Amniotic epithelial cell (primary cell): ENCODE results near the gene LFNG.
A peak's percentile ranks its signal among the peaks of the same experiment; 100 is the strongest.

ENCODE experiments used
- DNase-seq: peaks from one replicate; pipeline ENCODE4 v3.0.0-alpha.2; 2010; ENCODE audit warnings: low read depth

The LFNG gene

GRCh38 chr7:2572101-2572842 lies 52.7 kb downstream of the LFNG start:
- peak; percentile 29 for DNase-seq

DNA sequence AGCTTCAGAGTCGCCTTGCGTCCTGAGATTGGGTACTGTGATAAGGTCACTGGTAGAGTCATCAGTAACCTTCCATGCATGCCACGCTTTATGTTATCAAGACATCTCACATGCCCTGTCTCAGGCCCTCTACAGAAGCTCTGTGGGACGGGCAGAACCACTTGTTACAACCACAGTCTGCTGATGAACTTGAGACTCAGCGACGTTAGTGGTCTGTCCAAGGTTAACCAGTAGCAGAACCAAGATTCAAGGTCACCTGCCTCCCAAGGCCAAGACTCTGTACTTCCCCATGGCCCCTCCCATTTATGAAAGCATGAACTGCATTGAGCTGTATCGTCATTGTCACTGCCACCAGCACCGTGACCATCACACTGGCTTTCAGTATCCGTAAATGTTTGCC lies 54.2 kb downstream of the LFNG start:
- DNase-seq, result no peak

DNA sequence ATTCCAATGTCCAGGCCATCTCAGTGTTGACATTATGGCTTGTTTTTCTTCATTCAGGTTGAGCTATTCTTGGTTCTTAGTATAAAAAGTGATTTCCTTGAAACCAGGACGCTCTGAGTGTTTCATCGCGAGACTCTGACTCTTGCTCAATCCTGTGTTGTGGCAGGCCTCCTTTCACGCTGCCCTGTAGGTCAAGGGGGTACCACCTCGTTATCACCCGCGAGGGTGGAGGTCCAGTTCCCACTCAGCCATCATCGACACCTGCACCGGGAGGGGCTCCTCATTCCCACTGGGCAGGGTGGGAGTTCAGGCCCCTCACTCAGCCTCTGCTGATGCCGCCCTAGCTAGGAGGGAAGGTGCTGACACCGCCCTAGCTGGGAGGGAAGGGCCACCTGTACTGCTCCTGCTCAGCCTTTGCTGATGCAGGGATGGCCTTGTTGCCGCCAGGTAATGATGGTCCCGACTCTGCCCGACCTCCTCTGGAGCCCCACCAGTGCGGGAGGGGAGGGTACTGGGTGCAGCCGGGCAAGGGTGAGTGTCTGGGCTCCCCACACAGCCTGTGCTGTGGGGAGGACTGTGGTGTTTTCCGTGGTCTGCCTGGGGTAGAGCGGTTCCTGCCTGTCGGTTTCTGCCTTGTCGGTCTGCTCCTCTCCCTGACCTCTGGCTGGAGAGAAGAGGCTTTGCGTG lies 55.6 kb downstream of the LFNG start:
- no peak for DNase-seq

DNA sequence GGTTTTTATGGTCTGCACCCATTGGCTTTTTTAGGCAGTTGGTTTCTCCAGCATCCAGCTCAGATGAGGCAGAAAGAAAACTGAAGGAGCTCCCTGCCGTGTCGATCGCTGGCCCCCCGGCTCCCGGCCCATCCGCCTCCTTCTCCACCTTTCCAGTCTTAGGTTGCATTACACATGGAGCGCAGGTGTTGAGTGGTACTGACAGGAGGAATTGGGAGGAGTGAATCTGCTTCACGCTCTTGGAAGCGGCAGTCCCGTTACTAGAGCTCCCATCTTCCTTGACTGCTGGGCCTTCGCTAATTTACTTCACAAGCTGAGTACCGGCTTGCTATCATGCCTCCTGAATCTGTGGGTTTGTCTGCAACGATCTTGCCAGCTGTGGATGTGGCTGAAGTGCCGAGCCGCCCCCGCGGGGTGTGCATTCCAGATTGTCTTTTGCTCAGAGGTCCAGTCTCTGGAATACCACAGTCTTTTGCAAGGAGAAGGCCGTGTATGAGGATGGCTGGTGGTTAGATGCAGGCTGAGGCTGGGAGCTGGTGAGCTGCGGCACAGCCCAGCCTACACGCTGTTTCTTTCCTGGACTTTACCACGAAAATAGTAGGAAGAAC lies 56.3 kb downstream of the LFNG start:
- DNase-seq, result peak; percentile 83

GRCh38 chr7:2576742-2577491 lies 57.3 kb downstream of the LFNG start:
- no peak for DNase-seq
